ENCODE measurements around the gene ACTR10. TPM values are rescaled to one million over a fixed set of nuclear protein-coding genes. Genes with fewer than 3 reads are reported as not detected.
A peak's percentile ranks its signal among the peaks of the same experiment; 100 is the strongest.

Gene ACTR10
- total and polyA plus RNA-seq, 9 of the 15 experiments (the other 6 are each of a cell fraction or from before 2014, with no cell fraction given): 22.0 to 66.1 (median 34.1) TPM

DNA sequence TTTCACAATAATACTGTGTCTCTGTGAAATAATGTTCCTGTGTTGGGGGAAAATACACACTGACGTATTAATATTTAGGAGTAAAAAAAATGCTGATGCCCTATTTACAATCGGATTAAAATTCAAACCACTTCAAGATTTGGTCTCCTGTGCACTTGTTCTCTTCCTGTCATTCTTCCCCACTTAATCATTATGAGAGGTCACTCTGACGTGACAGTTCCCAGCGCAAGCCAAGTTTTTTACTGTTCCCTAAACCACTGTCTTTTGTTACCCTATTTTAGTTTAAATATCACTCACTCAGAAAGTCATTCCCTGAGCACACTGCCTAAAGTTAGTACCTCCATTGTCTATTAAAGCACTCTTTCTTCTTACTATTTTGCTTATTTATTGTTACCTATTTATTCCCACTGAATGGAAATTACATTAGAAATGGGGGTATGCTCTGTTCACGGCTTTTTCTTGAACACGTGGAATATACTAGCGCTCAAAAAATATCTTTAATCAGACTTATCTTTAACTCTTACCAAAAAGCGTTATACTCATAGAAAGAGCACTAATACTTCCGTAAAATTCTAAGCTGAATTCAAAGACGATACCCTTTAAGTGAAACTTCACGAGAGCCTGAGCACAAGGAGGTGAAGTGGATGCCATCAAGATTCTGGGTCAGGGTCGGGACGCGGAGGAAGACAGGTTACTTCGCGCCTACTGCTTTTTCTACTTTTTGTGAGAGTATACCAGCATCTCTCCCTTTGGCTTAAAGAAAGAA lies 44.0 kb downstream of the ACTR10 start (continued):
- TF ChIP-seq, protein P1, sequence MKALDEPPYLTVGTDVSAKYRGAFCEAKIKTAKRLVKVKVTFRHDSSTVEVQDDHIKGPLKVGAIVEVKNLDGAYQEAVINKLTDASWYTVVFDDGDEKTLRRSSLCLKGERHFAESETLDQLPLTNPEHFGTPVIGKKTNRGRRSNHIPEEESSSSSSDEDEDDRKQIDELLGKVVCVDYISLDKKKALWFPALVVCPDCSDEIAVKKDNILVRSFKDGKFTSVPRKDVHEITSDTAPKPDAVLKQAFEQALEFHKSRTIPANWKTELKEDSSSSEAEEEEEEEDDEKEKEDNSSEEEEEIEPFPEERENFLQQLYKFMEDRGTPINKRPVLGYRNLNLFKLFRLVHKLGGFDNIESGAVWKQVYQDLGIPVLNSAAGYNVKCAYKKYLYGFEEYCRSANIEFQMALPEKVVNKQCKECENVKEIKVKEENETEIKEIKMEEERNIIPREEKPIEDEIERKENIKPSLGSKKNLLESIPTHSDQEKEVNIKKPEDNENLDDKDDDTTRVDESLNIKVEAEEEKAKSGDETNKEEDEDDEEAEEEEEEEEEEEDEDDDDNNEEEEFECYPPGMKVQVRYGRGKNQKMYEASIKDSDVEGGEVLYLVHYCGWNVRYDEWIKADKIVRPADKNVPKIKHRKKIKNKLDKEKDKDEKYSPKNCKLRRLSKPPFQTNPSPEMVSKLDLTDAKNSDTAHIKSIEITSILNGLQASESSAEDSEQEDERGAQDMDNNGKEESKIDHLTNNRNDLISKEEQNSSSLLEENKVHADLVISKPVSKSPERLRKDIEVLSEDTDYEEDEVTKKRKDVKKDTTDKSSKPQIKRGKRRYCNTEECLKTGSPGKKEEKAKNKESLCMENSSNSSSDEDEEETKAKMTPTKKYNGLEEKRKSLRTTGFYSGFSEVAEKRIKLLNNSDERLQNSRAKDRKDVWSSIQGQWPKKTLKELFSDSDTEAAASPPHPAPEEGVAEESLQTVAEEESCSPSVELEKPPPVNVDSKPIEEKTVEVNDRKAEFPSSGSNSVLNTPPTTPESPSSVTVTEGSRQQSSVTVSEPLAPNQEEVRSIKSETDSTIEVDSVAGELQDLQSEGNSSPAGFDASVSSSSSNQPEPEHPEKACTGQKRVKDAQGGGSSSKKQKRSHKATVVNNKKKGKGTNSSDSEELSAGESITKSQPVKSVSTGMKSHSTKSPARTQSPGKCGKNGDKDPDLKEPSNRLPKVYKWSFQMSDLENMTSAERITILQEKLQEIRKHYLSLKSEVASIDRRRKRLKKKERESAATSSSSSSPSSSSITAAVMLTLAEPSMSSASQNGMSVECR (CRISPR knock-in tag; IDR thresholded peaks at IDR 0.05): no peak
- TF ChIP-seq NR2C1 (IDR thresholded peaks at IDR 0.05): 0 out of 2 replicates have a peak, but pooled peaks have one; percentile 24
- TF ChIP-seq NR2C1 (tag; IDR thresholded peaks at IDR 0.05): no peak
- TF ChIP-seq, protein P2, sequence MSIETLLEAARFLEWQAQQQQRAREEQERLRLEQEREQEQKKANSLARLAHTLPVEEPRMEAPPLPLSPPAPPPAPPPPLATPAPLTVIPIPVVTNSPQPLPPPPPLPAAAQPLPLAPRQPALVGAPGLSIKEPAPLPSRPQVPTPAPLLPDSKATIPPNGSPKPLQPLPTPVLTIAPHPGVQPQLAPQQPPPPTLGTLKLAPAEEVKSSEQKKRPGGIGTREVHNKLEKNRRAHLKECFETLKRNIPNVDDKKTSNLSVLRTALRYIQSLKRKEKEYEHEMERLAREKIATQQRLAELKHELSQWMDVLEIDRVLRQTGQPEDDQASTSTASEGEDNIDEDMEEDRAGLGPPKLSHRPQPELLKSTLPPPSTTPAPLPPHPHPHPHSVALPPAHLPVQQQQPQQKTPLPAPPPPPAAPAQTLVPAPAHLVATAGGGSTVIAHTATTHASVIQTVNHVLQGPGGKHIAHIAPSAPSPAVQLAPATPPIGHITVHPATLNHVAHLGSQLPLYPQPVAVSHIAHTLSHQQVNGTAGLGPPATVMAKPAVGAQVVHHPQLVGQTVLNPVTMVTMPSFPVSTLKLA (conservative IDR thresholded peaks at IDR 0.05): peak; percentile 46 to 62; a peak in 3 of 4 replicates
- TF ChIP-seq, protein P3, sequence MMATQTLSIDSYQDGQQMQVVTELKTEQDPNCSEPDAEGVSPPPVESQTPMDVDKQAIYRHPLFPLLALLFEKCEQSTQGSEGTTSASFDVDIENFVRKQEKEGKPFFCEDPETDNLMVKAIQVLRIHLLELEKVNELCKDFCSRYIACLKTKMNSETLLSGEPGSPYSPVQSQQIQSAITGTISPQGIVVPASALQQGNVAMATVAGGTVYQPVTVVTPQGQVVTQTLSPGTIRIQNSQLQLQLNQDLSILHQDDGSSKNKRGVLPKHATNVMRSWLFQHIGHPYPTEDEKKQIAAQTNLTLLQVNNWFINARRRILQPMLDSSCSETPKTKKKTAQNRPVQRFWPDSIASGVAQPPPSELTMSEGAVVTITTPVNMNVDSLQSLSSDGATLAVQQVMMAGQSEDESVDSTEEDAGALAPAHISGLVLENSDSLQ (IDR thresholded peaks at IDR 0.05): peak; percentile 94
- 0 out of 2 replicates have a peak, but pooled peaks have one; percentile 51 for TF ChIP-seq LCOR (CRISPR knock-in tag; IDR thresholded peaks at IDR 0.05)
- no peak for TF ChIP-seq ELF2 (CRISPR knock-in tag; IDR thresholded peaks at IDR 0.05)
- TF ChIP-seq STAT5A (IDR thresholded peaks at IDR 0.05; ENCODE audit: borderline replicate concordance, low read length): no peak
